Measurements from ENCODE around the gene NOL4L.

DNA sequence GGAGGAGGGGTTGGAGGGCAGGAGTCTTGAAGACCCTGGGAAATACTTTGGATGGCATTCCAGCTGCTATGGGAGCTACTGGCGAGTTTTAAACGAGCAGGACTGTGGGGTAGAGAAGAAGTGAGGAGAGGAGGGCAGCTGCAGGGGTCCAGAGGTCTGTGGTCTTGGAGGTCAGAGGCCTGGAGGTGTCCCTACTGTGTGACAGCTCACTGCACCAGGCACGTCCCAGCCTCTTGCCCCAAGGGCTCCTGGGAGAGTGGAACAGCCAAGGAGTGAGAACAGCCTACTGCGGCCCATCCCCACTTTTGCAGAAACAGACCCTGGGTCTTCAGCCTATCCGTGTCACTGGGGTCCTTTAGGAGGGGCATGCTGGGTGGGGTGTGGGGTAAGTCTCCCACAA is 2.9 kb upstream of the NOL4L start:
- TF ChIP-seq POLR2A (IDR thresholded peaks at IDR 0.05) (no peak), POLR2AphosphoS5 (IDR thresholded peaks at IDR 0.05) (no peak)
